DND-41 (cell line): ENCODE measurements around the gene CCDC174.

Experiments
- ATAC-seq: fragments of 200-7000 bp; cut with Tn5 transposase; 3 replicates; pipeline ENCODE4 v1.9.1; 2021; ENCODE audit warnings: low read depth; ENCODE audit not compliant: insufficient read depth
- DNase-seq: peaks from one replicate; pipeline ENCODE4 v3.0.0-alpha.2; 2020
- H2AFZ ChIP-seq: 2 replicates; pipeline ENCODE4 v1.6.0; 2012; ENCODE audit warnings: low read depth, low read length
- H3K27ac ChIP-seq: 2 replicates; pipeline ENCODE4 v1.5.1; 2012; ENCODE audit warnings: low read length, inconsistent platforms
- H3K27me3 ChIP-seq: fragments of 200-600 bp; sonication (generic); 2 replicates; pipeline ENCODE4 v1.6.0; 2012; ENCODE audit warnings: low read length, mild to moderate bottlenecking, inconsistent platforms; ENCODE audit not compliant: insufficient read depth, poor library complexity
- H3K36me3 ChIP-seq: 2 replicates; pipeline ENCODE4 v1.5.1; 2012; ENCODE audit warnings: low read length, inconsistent platforms; ENCODE audit not compliant: insufficient read depth
- H3K4me1 ChIP-seq: 2 replicates; pipeline ENCODE4 v1.5.1; 2012; ENCODE audit warnings: mild to moderate bottlenecking, low read length; ENCODE audit not compliant: insufficient read depth
- H3K4me2 ChIP-seq: 2 replicates; pipeline ENCODE4 v1.6.0; 2012; ENCODE audit warnings: mild to moderate bottlenecking, moderate library complexity, low read length, inconsistent platforms; ENCODE audit not compliant: insufficient read depth
- H3K4me3 ChIP-seq, 2 experiments: fragments of 200-600 bp in 1 of 2; shearing (Covaris generic) in 1 of 2; 2 replicates each; pipeline ENCODE4 v1.5.1; 2012 to 2016; ENCODE audit warnings: inconsistent platforms in 2 of 2, low read length in 2 of 2, mild to moderate bottlenecking in 2 of 2, low read depth in 1 of 2, moderate library complexity in 1 of 2
- H3K79me2 ChIP-seq: 2 replicates; pipeline ENCODE4 v1.6.0; 2012; ENCODE audit warnings: low read length, inconsistent platforms; ENCODE audit not compliant: insufficient read depth
- H3K9ac ChIP-seq: 2 replicates; pipeline ENCODE4 v1.6.0; 2012; ENCODE audit warnings: low read depth, mild to moderate bottlenecking, inconsistent platforms, low read length, moderate library complexity
- H3K9me3 ChIP-seq: 2 replicates; pipeline ENCODE4 v1.5.1; 2012; ENCODE audit warnings: low read length, moderate library complexity, mild to moderate bottlenecking, inconsistent platforms; ENCODE audit not compliant: insufficient read depth, severe bottlenecking
- H4K20me1 ChIP-seq: 2 replicates; pipeline ENCODE4 v1.6.0; 2012; ENCODE audit warnings: low read length; ENCODE audit not compliant: insufficient read depth
- EZH2 ChIP-seq: IDR thresholded peaks from 3 replicates; pipeline ENCODE4 v1.6.1; 2012; ENCODE audit warnings: borderline replicate concordance, low read depth, mild to moderate bottlenecking, moderate library complexity, low read length, inconsistent platforms; ENCODE audit not compliant: severe bottlenecking
- TF ChIP-seq, protein P1 (sequence below): IDR thresholded peaks from 2 replicates; pipeline ENCODE4 v1.5.1; 2012; ENCODE audit warnings: borderline replicate concordance, low read length, moderate library complexity, mild to moderate bottlenecking; ENCODE audit not compliant: poor library complexity, severe bottlenecking; ENCODE audit errors: extremely low read depth

The CCDC174 gene

DNA sequence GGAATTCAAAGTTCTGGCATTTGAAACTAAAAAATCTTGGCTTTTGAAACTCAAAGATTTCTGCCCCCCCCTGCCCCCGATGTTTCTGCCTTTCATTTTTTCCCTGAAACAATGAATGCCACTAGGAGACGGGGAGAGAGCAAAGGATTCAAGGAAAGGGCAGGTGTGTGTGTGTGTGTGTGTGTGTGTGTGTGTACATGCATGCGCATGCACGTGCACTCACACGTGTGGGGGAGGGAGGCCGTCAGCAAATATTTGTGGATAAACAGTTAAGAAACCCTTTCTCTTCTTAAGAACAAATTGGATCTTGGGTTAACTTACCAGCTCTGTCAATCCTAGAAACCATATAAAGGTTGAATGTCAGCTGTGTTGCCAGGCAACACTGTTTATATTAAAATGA is 29.2 kb upstream of the CCDC174 start:
- no peak overlapping the region for H3K4me2 ChIP-seq
- no peaks in the 10 kb centered on the region for H3K79me2 ChIP-seq
- peaks cover 3% of the 10 kb centered on the region; the same call in 1 of the 2 replicates for H4K20me1 ChIP-seq
- ATAC-seq = no peak
- no peak overlapping the region for H3K9ac ChIP-seq
- H3K9me3 ChIP-seq = no peaks in the 10 kb centered on the region
- no peak overlapping the region for H2AFZ ChIP-seq
- no peak overlapping the region for H3K4me3 ChIP-seq
- DNase-seq = no peak
- H3K27me3 ChIP-seq = peaks cover 17% of the 10 kb centered on the region
- H3K27ac ChIP-seq = no peak overlapping the region
- no peaks in the 10 kb centered on the region for H3K4me1 ChIP-seq
- TF ChIP-seq, protein P1, sequence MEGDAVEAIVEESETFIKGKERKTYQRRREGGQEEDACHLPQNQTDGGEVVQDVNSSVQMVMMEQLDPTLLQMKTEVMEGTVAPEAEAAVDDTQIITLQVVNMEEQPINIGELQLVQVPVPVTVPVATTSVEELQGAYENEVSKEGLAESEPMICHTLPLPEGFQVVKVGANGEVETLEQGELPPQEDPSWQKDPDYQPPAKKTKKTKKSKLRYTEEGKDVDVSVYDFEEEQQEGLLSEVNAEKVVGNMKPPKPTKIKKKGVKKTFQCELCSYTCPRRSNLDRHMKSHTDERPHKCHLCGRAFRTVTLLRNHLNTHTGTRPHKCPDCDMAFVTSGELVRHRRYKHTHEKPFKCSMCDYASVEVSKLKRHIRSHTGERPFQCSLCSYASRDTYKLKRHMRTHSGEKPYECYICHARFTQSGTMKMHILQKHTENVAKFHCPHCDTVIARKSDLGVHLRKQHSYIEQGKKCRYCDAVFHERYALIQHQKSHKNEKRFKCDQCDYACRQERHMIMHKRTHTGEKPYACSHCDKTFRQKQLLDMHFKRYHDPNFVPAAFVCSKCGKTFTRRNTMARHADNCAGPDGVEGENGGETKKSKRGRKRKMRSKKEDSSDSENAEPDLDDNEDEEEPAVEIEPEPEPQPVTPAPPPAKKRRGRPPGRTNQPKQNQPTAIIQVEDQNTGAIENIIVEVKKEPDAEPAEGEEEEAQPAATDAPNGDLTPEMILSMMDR = no peak
- no peak for TF ChIP-seq EZH2
- H3K36me3 ChIP-seq = no peaks in the 10 kb centered on the region

DNA sequence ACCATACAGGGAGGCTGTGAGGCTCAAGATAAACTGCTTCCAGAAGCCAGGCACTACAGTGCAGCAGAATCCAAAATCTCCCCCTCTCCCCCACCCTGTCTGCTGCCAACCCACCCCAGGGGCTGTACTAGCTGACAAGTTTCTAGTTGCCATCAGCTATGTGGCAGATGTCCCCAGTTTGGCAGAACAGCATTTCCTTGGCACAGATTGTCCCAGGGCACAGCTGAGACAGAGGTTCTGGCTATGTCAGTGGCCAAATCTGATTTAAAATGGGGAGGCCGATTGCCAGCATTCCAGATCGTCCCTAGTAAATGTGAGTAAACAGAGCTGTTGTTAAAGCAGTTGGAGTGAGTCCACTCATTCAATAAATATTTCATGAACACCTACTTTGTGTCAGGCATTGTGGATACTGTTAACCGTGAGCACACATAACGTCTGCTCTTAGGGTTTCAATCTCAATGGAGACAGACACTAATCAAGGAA is 28.0 kb upstream of the CCDC174 start:
- Histone ChIP-seq H3K36me3 (no peaks in the 10 kb centered on the region), H3K27ac (no peak overlapping the region), H3K9me3 (no peaks in the 10 kb centered on the region), H4K20me1 (peaks cover 3% of the 10 kb centered on the region; the same call in 1 of the 2 replicates), H3K79me2 (no peaks in the 10 kb centered on the region), H2AFZ (no peak overlapping the region), H3K4me2 (no peak overlapping the region), H3K9ac (no peak overlapping the region), H3K27me3 (peaks cover 25% of the 10 kb centered on the region), H3K4me3 (no peak overlapping the region), H3K4me1 (no peaks in the 10 kb centered on the region)
- DNase-seq (no peak), ATAC-seq (no peak)
- TF ChIP-seq, protein P1 = no peak
- no peak for TF ChIP-seq EZH2

DNA sequence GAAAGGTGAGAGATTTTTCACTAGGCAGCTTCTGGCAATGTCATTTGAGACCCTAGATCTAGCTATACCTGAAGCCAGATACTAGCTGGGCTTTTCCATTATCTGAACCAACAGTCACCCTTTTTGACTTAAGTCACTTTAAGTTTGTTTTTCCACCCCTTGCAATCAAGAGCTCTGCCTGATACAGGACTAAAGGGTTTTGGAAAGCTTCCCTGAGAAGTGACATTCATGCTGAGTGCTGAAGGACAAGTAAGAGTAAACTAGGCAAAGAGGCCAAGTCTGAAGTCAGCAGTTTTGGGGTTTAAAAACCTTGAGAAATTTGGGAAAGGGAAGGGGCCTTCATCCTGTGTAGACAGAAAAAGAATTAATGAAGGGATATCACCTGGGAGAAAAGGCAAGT is 27.1 kb upstream of the CCDC174 start:
- H3K9ac ChIP-seq = no peak overlapping the region
- H3K4me3 ChIP-seq = no peak overlapping the region
- no peaks in the 10 kb centered on the region for H3K79me2 ChIP-seq
- H3K9me3 ChIP-seq = no peaks in the 10 kb centered on the region
- TF ChIP-seq, protein P1 = no peak
- no peak for TF ChIP-seq EZH2
- H3K4me1 ChIP-seq = no peaks in the 10 kb centered on the region
- DNase-seq (no peak), ATAC-seq (no peak)
- no peak overlapping the region for H3K4me2 ChIP-seq
- no peak overlapping the region for H3K27ac ChIP-seq
- H3K36me3 ChIP-seq = no peaks in the 10 kb centered on the region
- H2AFZ ChIP-seq = no peak overlapping the region
- peaks cover 3% of the 10 kb centered on the region; the same call in 1 of the 2 replicates for H4K20me1 ChIP-seq
- peaks cover 28% of the 10 kb centered on the region for H3K27me3 ChIP-seq

DNA sequence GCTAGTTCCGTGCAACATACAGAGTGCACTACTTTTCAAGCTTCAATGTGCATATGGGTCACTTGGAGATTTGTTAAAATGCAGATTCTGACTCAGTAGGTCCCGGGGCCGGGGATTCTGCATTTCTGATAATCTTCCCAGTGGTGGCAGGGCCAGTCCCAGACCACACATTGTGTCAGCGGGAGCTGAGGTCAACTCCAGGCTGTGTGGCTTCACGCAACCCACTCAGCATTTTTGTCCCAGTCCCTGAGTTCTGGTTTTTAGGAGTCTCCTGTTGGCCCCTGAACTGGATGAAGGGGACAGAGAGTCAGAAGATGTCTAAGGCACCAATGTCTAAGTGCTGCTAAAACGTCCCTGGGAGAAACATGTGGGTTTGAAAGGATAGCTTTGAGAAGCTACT is 26.1 kb upstream of the CCDC174 start:
- Histone ChIP-seq H3K9me3 (no peaks in the 10 kb centered on the region), H3K4me1 (no peaks in the 10 kb centered on the region), H3K79me2 (no peaks in the 10 kb centered on the region), H2AFZ (no peak overlapping the region), H3K36me3 (no peaks in the 10 kb centered on the region), H3K27ac (no peak overlapping the region), H3K4me3 (no peak overlapping the region), H4K20me1 (no peaks in the 10 kb centered on the region), H3K9ac (no peak overlapping the region), H3K27me3 (peaks cover 23% of the 10 kb centered on the region), H3K4me2 (no peak overlapping the region)
- DNase-seq = no peak
- ATAC-seq = no peak
- TF ChIP-seq EZH2 = no peak
- TF ChIP-seq, protein P1 = no peak
